Measurements from ENCODE around the gene MCM9. TPM values are rescaled to one million over a fixed set of nuclear protein-coding genes. Genes with fewer than 3 reads are reported as not detected.

MCM9 gene
- total RNA-seq, 1 donor from 2014 or later, result 37.0 TPM

GRCh38 chr6:118923035-118923434 lies 11.9 kb downstream of the MCM9 start:
- Mint-ChIP-seq H3K4me1 (no peaks in the 10 kb centered on the region), H3K36me3 (ENCODE audit: low read depth) (peaks cover 71% of the 10 kb centered on the region), H3K4me3 (no peak overlapping the region), H3K27me3 (no peaks in the 10 kb centered on the region), H3K27ac (no peak overlapping the region), H3K9me3 (no peaks in the 10 kb centered on the region)
- ChIA-PET POLR2A (no interaction called here), CTCF (interaction anchor here (0.5 kb wide), 1 partner anchor 106 kb away, joined by 3 read pairs; no protein-coding TSS in a partner anchor)
- intact Hi-C loops (cut with micrococcal nuclease), result no loop called here
- no peak for TF ChIP-seq CTCF (IDR thresholded peaks at IDR 0.05)
- ATAC-seq (ENCODE audit: low read depth), result no peak
- DNase-seq, result no peak

- ChIA-PET POLR2A (no interaction called here), CTCF (no interaction called here)
- no peaks in the 10 kb centered on the region for H3K4me1 Mint-ChIP-seq
- no peaks in the 10 kb centered on the region for H3K9me3 Mint-ChIP-seq
- no peaks in the 10 kb centered on the region for H3K27me3 Mint-ChIP-seq
- ATAC-seq (ENCODE audit: low read depth) (no peak), DNase-seq (no peak)
- no peak for TF ChIP-seq CTCF (IDR thresholded peaks at IDR 0.05)
- no peak overlapping the region for H3K4me3 Mint-ChIP-seq
- H3K27ac Mint-ChIP-seq, result no peak overlapping the region
- intact Hi-C loops (cut with micrococcal nuclease), result no loop called here
- peaks cover 73% of the 10 kb centered on the region for H3K36me3 Mint-ChIP-seq (ENCODE audit: low read depth)
Observed at GRCh38 chr6:118921084-118921483, 13.9 kb downstream of the MCM9 start.

GRCh38 chr6:118918329-118918725 lies 16.6 kb downstream of the MCM9 start:
- ChIA-PET CTCF (no interaction called here), POLR2A (no interaction called here)
- DNase-seq (no peak), ATAC-seq (ENCODE audit: low read depth) (no peak)
- H3K4me3 Mint-ChIP-seq, result no peak overlapping the region
- no peak overlapping the region for H3K27ac Mint-ChIP-seq
- intact Hi-C loops (cut with micrococcal nuclease), result no loop called here
- TF ChIP-seq CTCF (IDR thresholded peaks at IDR 0.05), result no peak
- H3K27me3 Mint-ChIP-seq, result no peaks in the 10 kb centered on the region
- H3K36me3 Mint-ChIP-seq (ENCODE audit: low read depth), result peaks cover 81% of the 10 kb centered on the region
- no peaks in the 10 kb centered on the region for H3K4me1 Mint-ChIP-seq
- no peaks in the 10 kb centered on the region for H3K9me3 Mint-ChIP-seq

- no peak for TF ChIP-seq CTCF (IDR thresholded peaks at IDR 0.05)
- H3K4me3 Mint-ChIP-seq, result no peak overlapping the region
Observed at GRCh38 chr6:118917546-118918328, 17.2 kb downstream of the MCM9 start.

GRCh38 chr6:118914598-118914997 lies 20.4 kb downstream of the MCM9 start:
- DNase-seq (no peak), ATAC-seq (ENCODE audit: low read depth) (no peak)
- Mint-ChIP-seq H3K4me1 (no peaks in the 10 kb centered on the region), H3K27me3 (no peaks in the 10 kb centered on the region), H3K27ac (no peak overlapping the region), H3K9me3 (no peaks in the 10 kb centered on the region), H3K36me3 (ENCODE audit: low read depth) (peaks cover 76% of the 10 kb centered on the region), H3K4me3 (no peak overlapping the region)
- ChIA-PET POLR2A (no interaction called here), CTCF (no interaction called here)
- intact Hi-C loops (cut with micrococcal nuclease), result no loop called here
- TF ChIP-seq CTCF (IDR thresholded peaks at IDR 0.05), result no peak

More at GRCh38 chr6:118917546-118918328, 17.2 kb downstream of the MCM9 start:
- ATAC-seq (ENCODE audit: low read depth) (no peak), DNase-seq (no peak)
- peaks cover 83% of the 10 kb centered on the region for H3K36me3 Mint-ChIP-seq (ENCODE audit: low read depth)
- no peaks in the 10 kb centered on the region for H3K4me1 Mint-ChIP-seq
- ChIA-PET CTCF (no interaction called here), POLR2A (no interaction called here)
- intact Hi-C loops (cut with micrococcal nuclease), result no loop called here
- no peak overlapping the region for H3K27ac Mint-ChIP-seq
- H3K9me3 Mint-ChIP-seq, result no peaks in the 10 kb centered on the region
- no peaks in the 10 kb centered on the region for H3K27me3 Mint-ChIP-seq
